ENCODE measurements around the gene JAK1. TPM values are rescaled to one million over a fixed set of nuclear protein-coding genes. Genes with fewer than 3 reads are reported as not detected.

The JAK1 gene
- total RNA-seq, 6 donors from 2014 or later: 156 to 191 (median 167) TPM

- WGBS, 2 donors: 94 to 100% methylated on average over 1 to 3 of the region's 3 CpGs
- DNase-seq: no peak
- Histone ChIP-seq H3K36me3 (peaks cover 19 to 100% (median 79%) of the 10 kb centered on the region in 4 donors), H3K9me3 (no peaks in the 10 kb centered on the region), H3K27ac (no peak overlapping the region), H3K4me3 (no peak overlapping the region), H3K4me1 (no peaks in the 10 kb centered on the region), H3K27me3 (no peaks in the 10 kb centered on the region)
- ATAC-seq (ENCODE audit: low FRiP score in 2 of 2): no peak
- TF ChIP-seq CTCF (IDR thresholded peaks at IDR 0.05) (no peak), POLR2AphosphoS5 (IDR thresholded peaks at IDR 0.05) (no peak), EP300 (IDR thresholded peaks at IDR 0.05) (no peak), POLR2A (IDR thresholded peaks at IDR 0.05) (no peak)
These were observed 118.2 kb downstream of the JAK1 start for GRCh38 chr1:64848136-64848535.

GRCh38 chr1:64847666-64848065 lies 118.7 kb downstream of the JAK1 start:
- Histone ChIP-seq H3K9me3 (no peaks in the 10 kb centered on the region), H3K4me1 (peaks cover 0 to 2% (median under 1%) of the 10 kb centered on the region in 4 donors)

GRCh38 chr1:64846573-64847430 lies 119.5 kb downstream of the JAK1 start:
- H3K4me3 ChIP-seq: no peak overlapping the region
- no peak for ATAC-seq (ENCODE audit: low FRiP score in 2 of 2)
- TF ChIP-seq CTCF (IDR thresholded peaks at IDR 0.05) (no peak), POLR2A (IDR thresholded peaks at IDR 0.05) (no peak), EP300 (IDR thresholded peaks at IDR 0.05) (no peak), POLR2AphosphoS5 (IDR thresholded peaks at IDR 0.05) (no peak)
- no peak for DNase-seq
- no peak overlapping the region for H3K27ac ChIP-seq
- 90 to 100% methylated on average over 1 to 10 of the region's 10 CpGs for WGBS, 2 donors
- no peaks in the 10 kb centered on the region for H3K9me3 ChIP-seq
- peaks cover 0 to 8% (median 6%) of the 10 kb centered on the region in 4 donors for H3K4me1 ChIP-seq
- no peaks in the 10 kb centered on the region for H3K27me3 ChIP-seq
- peaks cover 19 to 98% (median 77%) of the 10 kb centered on the region in 4 donors for H3K36me3 ChIP-seq

More at GRCh38 chr1:64847666-64848065, 118.7 kb downstream of the JAK1 start:
- DNase-seq: no peak
- TF ChIP-seq POLR2AphosphoS5 (IDR thresholded peaks at IDR 0.05) (no peak), CTCF (IDR thresholded peaks at IDR 0.05) (no peak), EP300 (IDR thresholded peaks at IDR 0.05) (no peak), POLR2A (IDR thresholded peaks at IDR 0.05) (no peak)
- Histone ChIP-seq H3K27me3 (no peaks in the 10 kb centered on the region), H3K4me3 (no peak overlapping the region), H3K36me3 (peaks cover 19 to 100% (median 78%) of the 10 kb centered on the region in 4 donors), H3K27ac (no peak overlapping the region)
- 100% methylated on average over 1 to 4 of the region's 4 CpGs for WGBS, 2 donors
- ATAC-seq (ENCODE audit: low FRiP score in 2 of 2): no peak

- DNase-seq (peak in 1 of 2 donors; percentile 32), ATAC-seq (ENCODE audit: low FRiP score in 2 of 2) (no peak)
- 92 to 96% methylated on average over 10 to 13 of the region's 13 CpGs for WGBS, 2 donors
- H3K9me3 ChIP-seq: no peaks in the 10 kb centered on the region
- no peak overlapping the region for H3K27ac ChIP-seq
- no peaks in the 10 kb centered on the region for H3K27me3 ChIP-seq
- H3K4me1 ChIP-seq: peaks cover 0 to 8% (median 6%) of the 10 kb centered on the region in 4 donors
- no peak overlapping the region for H3K4me3 ChIP-seq
- peaks cover 26 to 98% (median 79%) of the 10 kb centered on the region in 4 donors for H3K36me3 ChIP-seq
- TF ChIP-seq POLR2AphosphoS5 (IDR thresholded peaks at IDR 0.05) (no peak), POLR2A (IDR thresholded peaks at IDR 0.05) (no peak), EP300 (IDR thresholded peaks at IDR 0.05) (no peak), CTCF (IDR thresholded peaks at IDR 0.05) (no peak)
These were observed 120.4 kb downstream of the JAK1 start for GRCh38 chr1:64845831-64846425.

Data from upper lobe of left lung (tissue), 6 donors.